ENCODE data around the gene TRIM34.

GRCh38 chr11:5591613-5592012 is 33.2 kb upstream of the TRIM34 start:
- TF ChIP-seq CTCF (IDR thresholded peaks at IDR 0.05), result no peak
- no peak for TF ChIP-seq RAD21 (conservative IDR thresholded peaks at IDR 0.05 in 1 of 2, IDR thresholded peaks at IDR 0.05 in 1 of 2)
- TF ChIP-seq GATA3 (IDR thresholded peaks at IDR 0.05; ENCODE audit: borderline replicate concordance), result no peak
- no peak for TF ChIP-seq PBX3 (IDR thresholded peaks at IDR 0.05)
- no peak for TF ChIP-seq CHD4 (IDR thresholded peaks at IDR 0.05; ENCODE audit: borderline replicate concordance)
- TF ChIP-seq POLR2A (IDR thresholded peaks at IDR 0.05; ENCODE audit: low read length), result no peak
- TF ChIP-seq E2F6 (IDR thresholded peaks at IDR 0.05; ENCODE audit: borderline replicate concordance, low read depth), result no peak
- no peak for TF ChIP-seq RCOR1 (IDR thresholded peaks at IDR 0.05; ENCODE audit: low read depth, low read length)
- TF ChIP-seq CHD2 (IDR thresholded peaks at IDR 0.05; ENCODE audit: low read length, partially characterized antibody), result no peak
- TF ChIP-seq FOSL2 (IDR thresholded peaks at IDR 0.05), result no peak
- no peak for TF ChIP-seq FOSL2 (CRISPR knock-in tag; IDR thresholded peaks at IDR 0.05)
- no peak for TF ChIP-seq MYC (IDR thresholded peaks at IDR 0.05; ENCODE audit: borderline replicate concordance, low read length)
